MV-4-11 (cell line): ENCODE data around the gene DICER1.

Source experiments
- DNase-seq: peaks from one replicate; lab custom pipeline; 2025; lab: John Stamatoyannopoulos, UW

The DICER1 gene

GRCh38 chr14:95037273-95037672 lies 120.1 kb downstream of the DICER1 start:
- DNase-seq = no peak
